Activated CD4-positive, alpha-beta T cell treated with anti-CD3 and anti-CD28 coated beads, Interleukin-2, amount 50 U/mL, for 4 hours (primary cell): ENCODE data around the gene RASGEF1C.

Experiments used
- DNase-seq, 2 experiments: peaks; one replicate each; pipeline ENCODE4 v3.0.0-alpha.2; 2020

RASGEF1C gene

GRCh38 chr5:180179442-180180420, 29.3 kb downstream of the RASGEF1C start:
- no peak for DNase-seq

GRCh38 chr5:180178531-180179441, 30.2 kb downstream of the RASGEF1C start:
- no peak for DNase-seq

GRCh38 chr5:180176191-180176590, 32.8 kb downstream of the RASGEF1C start:
- DNase-seq: no peak

- DNase-seq: no peak
Measured at GRCh38 chr5:180175015-180175431, 34.0 kb downstream of the RASGEF1C start.

GRCh38 chr5:180174587-180174972, 34.4 kb downstream of the RASGEF1C start:
- DNase-seq: no peak

GRCh38 chr5:180173875-180174586, 35.0 kb downstream of the RASGEF1C start:
- no peak for DNase-seq

GRCh38 chr5:180173198-180173544, 35.8 kb downstream of the RASGEF1C start:
- DNase-seq: no peak

GRCh38 chr5:180172447-180173197, 36.4 kb downstream of the RASGEF1C start:
- DNase-seq: no peak

GRCh38 chr5:180171568-180172094, 37.4 kb downstream of the RASGEF1C start:
- DNase-seq: no peak

GRCh38 chr5:180170810-180171567, 38.0 kb downstream of the RASGEF1C start:
- DNase-seq: no peak

GRCh38 chr5:180170106-180170809, 38.8 kb downstream of the RASGEF1C start:
- DNase-seq: no peak

- no peak for DNase-seq
Measured at GRCh38 chr5:180169248-180170105, 39.5 kb downstream of the RASGEF1C start.

GRCh38 chr5:180168758-180169157, 40.3 kb downstream of the RASGEF1C start:
- no peak for DNase-seq

GRCh38 chr5:180166176-180166575, 42.8 kb downstream of the RASGEF1C start:
- no peak for DNase-seq

- no peak for DNase-seq
Measured at GRCh38 chr5:180162304-180162661, 46.7 kb downstream of the RASGEF1C start.

- DNase-seq: no peak
Measured at GRCh38 chr5:180161420-180162303, 47.3 kb downstream of the RASGEF1C start.

GRCh38 chr5:180160789-180161188, 48.2 kb downstream of the RASGEF1C start:
- DNase-seq: no peak

- no peak for DNase-seq
Measured at GRCh38 chr5:180160215-180160614, 48.8 kb downstream of the RASGEF1C start.
